CD4-positive, alpha-beta T cell treated with Interleukin-10 for 1 hour (primary cell): ENCODE data around the gene KCNK10.

Experiments
- DNase-seq: peaks from one replicate; pipeline ENCODE4 v3.0.0-alpha.2; 2020

The KCNK10 gene

GRCh38 chr14:88323086-88323522 is at the start of gene KCNK10:
Gene KCNK10 (minus strand): TSS chr14:88323269. CDS start chr14:88322798, 471 bp downstream.
- DNase-seq = no peak

GRCh38 chr14:88369496-88369895 is 46.4 kb upstream of the KCNK10 start:
- no peak for DNase-seq

GRCh38 chr14:88364710-88365413 is 41.8 kb upstream of the KCNK10 start:
- no peak for DNase-seq

GRCh38 chr14:88363644-88364043 is 40.6 kb upstream of the KCNK10 start:
- DNase-seq = no peak

- no peak for DNase-seq
Measured at GRCh38 chr14:88359500-88359899, 36.4 kb upstream of the KCNK10 start.

GRCh38 chr14:88354358-88354757 is 31.3 kb upstream of the KCNK10 start:
- no peak for DNase-seq

- DNase-seq = no peak
Measured at GRCh38 chr14:88352698-88353097, 29.6 kb upstream of the KCNK10 start.

GRCh38 chr14:88351966-88352691 is 29.1 kb upstream of the KCNK10 start:
- no peak for DNase-seq

- DNase-seq = no peak
Measured at GRCh38 chr14:88348546-88348945, 25.5 kb upstream of the KCNK10 start.

GRCh38 chr14:88346048-88346639 is 23.1 kb upstream of the KCNK10 start:
- DNase-seq = no peak

- DNase-seq = no peak
Measured at GRCh38 chr14:88342980-88343379, 19.9 kb upstream of the KCNK10 start.

- DNase-seq = no peak
Measured at GRCh38 chr14:88340357-88340756, 17.3 kb upstream of the KCNK10 start.

- no peak for DNase-seq
Measured at GRCh38 chr14:88333036-88333435, 10.0 kb upstream of the KCNK10 start.

- DNase-seq = no peak
Measured at GRCh38 chr14:88327497-88327896, 4.4 kb upstream of the KCNK10 start.

- DNase-seq = no peak
Measured at GRCh38 chr14:88326352-88327103, 3.5 kb upstream of the KCNK10 start.

GRCh38 chr14:88325883-88326282 is 2.8 kb upstream of the KCNK10 start:
- DNase-seq = no peak

GRCh38 chr14:88324930-88325329 is 1.9 kb upstream of the KCNK10 start:
- DNase-seq = no peak

GRCh38 chr14:88324491-88324890 is 1.4 kb upstream of the KCNK10 start:
- no peak for DNase-seq

- DNase-seq = no peak
Measured at GRCh38 chr14:88323523-88324199, 592 bp upstream of the KCNK10 start.

GRCh38 chr14:88322504-88323085 is 474 bp downstream of the KCNK10 start:
- DNase-seq = no peak

GRCh38 chr14:88321692-88322503 is 1.2 kb downstream of the KCNK10 start:
- DNase-seq = no peak
